ENCODE measurements around the gene PIGP. TPM values are rescaled to one million over a fixed set of nuclear protein-coding genes. Genes with fewer than 3 reads are reported as not detected.

PIGP gene
- total and polyA plus RNA-seq, 10 of the 15 experiments (the other 5 are each of a cell fraction or from before 2014, with no cell fraction given) = 17.0 to 65.0 (median 29.5) TPM

- no peak for TF ChIP-seq E4F1 (IDR thresholded peaks at IDR 0.05; ENCODE audit: borderline replicate concordance, partially characterized antibody)
- TF ChIP-seq CREM (IDR thresholded peaks at IDR 0.05; ENCODE audit: low read depth) = no peak; the same call in 1 of the 2 replicates
- TF ChIP-seq BCL3 (IDR thresholded peaks at IDR 0.05; ENCODE audit: borderline replicate concordance, insufficient read depth, low read depth, low read length, poor library complexity, severe bottlenecking) = no peak
- TF ChIP-seq NRF1 (conservative IDR thresholded peaks at IDR 0.05; ENCODE audit: low read depth, low read length) = peak; percentile 60
- no peak for TF ChIP-seq ZBED1 (IDR thresholded peaks at IDR 0.05; ENCODE audit: borderline replicate concordance)
- no peak for TF ChIP-seq STAT3 (IDR thresholded peaks at IDR 0.05; ENCODE audit: low read depth, low read length)
- no peak; the same call in none of the 2 replicates for TF ChIP-seq LARP7 (IDR thresholded peaks at IDR 0.05)
- TF ChIP-seq ZBTB33 (IDR thresholded peaks at IDR 0.05) = no peak
- no peak for TF ChIP-seq NFYA (IDR thresholded peaks at IDR 0.05; ENCODE audit: borderline replicate concordance, low read depth, low read length)
- no peak for TF ChIP-seq BMI1 (IDR thresholded peaks at IDR 0.05; ENCODE audit: borderline replicate concordance)
- no peak for TF ChIP-seq ATF2 (IDR thresholded peaks at IDR 0.05; ENCODE audit: low read length)
- TF ChIP-seq PBX3 (IDR thresholded peaks at IDR 0.05; ENCODE audit: insufficient replicate concordance, low read depth, low read length) = no peak
- TF ChIP-seq CHD1 (IDR thresholded peaks at IDR 0.05; ENCODE audit: low read depth, low read length) = no peak
- TF ChIP-seq RELB (IDR thresholded peaks at IDR 0.05; ENCODE audit: low read depth) = no peak
- no peak for TF ChIP-seq MEF2A (IDR thresholded peaks at IDR 0.05; ENCODE audit: insufficient read depth, low read depth, low read length)
- peak; percentile 52; the same call in 1 of the 2 replicates for TF ChIP-seq YY1 (IDR thresholded peaks at IDR 0.05; ENCODE audit: low read depth, low read length)
- TF ChIP-seq E2F4 (IDR thresholded peaks at IDR 0.05; ENCODE audit: low read depth, low read length) = no peak
- no peak for TF ChIP-seq SUZ12 (IDR thresholded peaks at IDR 0.05; ENCODE audit: unreplicated experiment)
- TF ChIP-seq POLR2AphosphoS5 (IDR thresholded peaks at IDR 0.05; ENCODE audit: low read length) = peak; percentile 71; the same call in 1 of the 2 replicates
Measured at GRCh38 chr21:37072988-37073416, at the start of gene PIGP, which contains the start of gene TTC3 (continued).
